ENCODE measurements around the gene PDE7B.

The PDE7B gene

GRCh38 chr6:136037242-136037875 lies 185.9 kb downstream of the PDE7B start:
- peak; percentile 47 for DNase-seq

GRCh38 chr6:136037876-136038460 lies 186.5 kb downstream of the PDE7B start:
- peak; percentile 54 for DNase-seq

GRCh38 chr6:136038531-136038930 lies 187.0 kb downstream of the PDE7B start:
- no peak for DNase-seq

GRCh38 chr6:136039185-136039584 lies 187.7 kb downstream of the PDE7B start:
- DNase-seq = no peak

- no peak for DNase-seq
These were observed 199.0 kb downstream of the PDE7B start for GRCh38 chr6:136050475-136050874.

GRCh38 chr6:136051140-136051775 lies 199.8 kb downstream of the PDE7B start:
- DNase-seq = no peak

GRCh38 chr6:136052031-136052430 lies 200.5 kb downstream of the PDE7B start:
- no peak for DNase-seq

- DNase-seq = no peak
These were observed 207.4 kb downstream of the PDE7B start for GRCh38 chr6:136058852-136059251.

- no peak for DNase-seq
These were observed 207.8 kb downstream of the PDE7B start for GRCh38 chr6:136059308-136059707.

- no peak for DNase-seq
These were observed 208.6 kb downstream of the PDE7B start for GRCh38 chr6:136060052-136060451.

GRCh38 chr6:136060759-136061158 lies 209.3 kb downstream of the PDE7B start:
- DNase-seq = no peak

GRCh38 chr6:136061701-136062100 lies 210.2 kb downstream of the PDE7B start:
- DNase-seq = no peak

- DNase-seq = no peak
These were observed 211.6 kb downstream of the PDE7B start for GRCh38 chr6:136063096-136063495.

- no peak for DNase-seq
These were observed 214.5 kb downstream of the PDE7B start for GRCh38 chr6:136066005-136066404.

- DNase-seq = no peak
These were observed 216.3 kb downstream of the PDE7B start for GRCh38 chr6:136067731-136068341.

GRCh38 chr6:136069119-136069518 lies 217.6 kb downstream of the PDE7B start:
- DNase-seq = no peak

- DNase-seq = no peak
These were observed 219.3 kb downstream of the PDE7B start for GRCh38 chr6:136070815-136071214.

- DNase-seq = no peak
These were observed 221.2 kb downstream of the PDE7B start for GRCh38 chr6:136072691-136073090.

GRCh38 chr6:136073216-136073615 lies 221.7 kb downstream of the PDE7B start:
- DNase-seq = no peak

- no peak for DNase-seq
These were observed 225.0 kb downstream of the PDE7B start for GRCh38 chr6:136076496-136076895.

- no peak for DNase-seq
These were observed 226.5 kb downstream of the PDE7B start for GRCh38 chr6:136077834-136078576.

GRCh38 chr6:136079701-136080565 lies 228.4 kb downstream of the PDE7B start:
- no peak for DNase-seq

All from DMS79 treated with DMSO at 0.1 percent for 48 hours (cell line).